OCI-LY1 (cell line): ENCODE data around the gene SSH2.

Experiments used
- EZH2 ChIP-seq: fragments of 200-600 bp; sonication (generic), shearing (Covaris generic); IDR thresholded peaks from 2 replicates; pipeline ENCODE4 v1.8.0; 2017; ENCODE audit warnings: borderline replicate concordance, mixed run types, mild to moderate bottlenecking, antibody characterized with exemption, low read length, moderate library complexity, mixed read lengths
- TF ChIP-seq, protein P1 (sequence below): fragments of 200-600 bp; sonication (generic), shearing (Covaris generic); IDR thresholded peaks from 2 replicates; pipeline ENCODE4 v1.5.1; 2017; ENCODE audit warnings: mild to moderate bottlenecking, antibody characterized with exemption, low read length, moderate library complexity, mixed read lengths

DNA sequence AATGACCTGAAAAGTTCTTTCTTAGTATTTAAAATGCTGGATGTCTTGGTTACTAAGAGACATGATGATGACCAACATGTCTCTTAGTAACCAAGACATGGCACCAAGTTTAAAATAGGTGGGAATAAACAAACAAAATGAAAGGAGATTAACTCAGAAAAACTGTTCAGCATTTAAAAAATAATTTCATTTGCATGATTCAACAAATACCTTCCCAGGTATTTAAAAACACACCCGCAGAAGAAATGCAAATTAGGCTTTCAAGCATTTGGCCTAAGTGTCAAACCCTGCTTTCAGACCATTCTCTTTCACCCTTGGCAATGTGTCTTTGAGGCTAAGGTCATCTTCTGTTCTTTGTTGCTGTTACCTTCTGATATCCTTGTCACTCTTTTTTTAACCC, 215.9 kb downstream of the SSH2 start:
- TF ChIP-seq, protein P1, sequence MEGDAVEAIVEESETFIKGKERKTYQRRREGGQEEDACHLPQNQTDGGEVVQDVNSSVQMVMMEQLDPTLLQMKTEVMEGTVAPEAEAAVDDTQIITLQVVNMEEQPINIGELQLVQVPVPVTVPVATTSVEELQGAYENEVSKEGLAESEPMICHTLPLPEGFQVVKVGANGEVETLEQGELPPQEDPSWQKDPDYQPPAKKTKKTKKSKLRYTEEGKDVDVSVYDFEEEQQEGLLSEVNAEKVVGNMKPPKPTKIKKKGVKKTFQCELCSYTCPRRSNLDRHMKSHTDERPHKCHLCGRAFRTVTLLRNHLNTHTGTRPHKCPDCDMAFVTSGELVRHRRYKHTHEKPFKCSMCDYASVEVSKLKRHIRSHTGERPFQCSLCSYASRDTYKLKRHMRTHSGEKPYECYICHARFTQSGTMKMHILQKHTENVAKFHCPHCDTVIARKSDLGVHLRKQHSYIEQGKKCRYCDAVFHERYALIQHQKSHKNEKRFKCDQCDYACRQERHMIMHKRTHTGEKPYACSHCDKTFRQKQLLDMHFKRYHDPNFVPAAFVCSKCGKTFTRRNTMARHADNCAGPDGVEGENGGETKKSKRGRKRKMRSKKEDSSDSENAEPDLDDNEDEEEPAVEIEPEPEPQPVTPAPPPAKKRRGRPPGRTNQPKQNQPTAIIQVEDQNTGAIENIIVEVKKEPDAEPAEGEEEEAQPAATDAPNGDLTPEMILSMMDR: no peak
- TF ChIP-seq EZH2: no peak
